GM13977 (cell line): ENCODE data around the gene NKIRAS1.
"Not testable (repeated sequence)": the region's sequence is repeated elsewhere in the genome, so short reads cannot be mapped to it uniquely, and the experiment has no call there.

ENCODE experiments used
- DNase-seq: peaks from one replicate; pipeline ENCODE4 v3.0.0; 2012; ENCODE audit warnings: low spot score
- CTCF ChIP-seq: IDR thresholded peaks from 2 replicates; pipeline ENCODE4 v1.5.1; 2012; ENCODE audit warnings: mild to moderate bottlenecking, control low read depth; ENCODE audit not compliant: insufficient read depth; ENCODE audit errors: extremely low read depth, missing control alignments
- in situ Hi-C: fragments of 300-500 bp; cut with MboI; formaldehyde crosslinking; loops from one replicate; pipeline ENCODE4 v1.12.0; 2022; ENCODE audit warnings: low sequenced_read_pairs, low pct_unique_long_range_greater_than_20kb, mixed read lengths, inconsistent platforms; ENCODE audit not compliant: unreplicated experiment

The NKIRAS1 gene

GRCh38 chr3:23884481-23884880 is 32.3 kb downstream of the NKIRAS1 start:
- TF ChIP-seq CTCF: no peak
- in situ Hi-C loops: loop anchor here (25.0 kb wide), 1 partner anchor 353 kb away; no protein-coding TSS in a partner anchor
- no peak for DNase-seq

- DNase-seq: no peak
- no peak for TF ChIP-seq CTCF
- in situ Hi-C loops: loop anchor here (25.0 kb wide), 1 partner anchor 355 kb away; no protein-coding TSS in a partner anchor
These were observed 34.3 kb downstream of the NKIRAS1 start for GRCh38 chr3:23882487-23882918.

DNA sequence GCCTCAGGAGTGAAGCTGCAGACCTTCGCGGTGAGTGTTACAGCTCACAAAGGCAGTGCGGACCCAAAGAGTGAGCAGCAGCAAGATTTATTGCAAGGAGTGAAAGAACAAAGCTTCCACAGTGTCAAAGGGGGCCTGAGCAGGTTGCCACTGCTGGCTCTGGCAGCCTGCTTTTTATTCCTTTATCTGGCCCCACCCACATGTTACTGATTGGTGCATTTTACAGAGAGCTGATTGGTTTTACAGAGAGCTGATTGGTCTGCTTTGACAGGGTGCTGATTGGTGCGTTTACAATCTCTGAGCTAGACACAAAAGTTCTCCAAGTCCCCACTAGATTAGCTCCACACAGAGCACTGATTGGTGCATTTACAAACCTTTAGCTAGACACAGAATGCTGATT is 34.8 kb downstream of the NKIRAS1 start:
- in situ Hi-C loops: loop anchor here (25.0 kb wide), 1 partner anchor 355 kb away; no protein-coding TSS in a partner anchor

GRCh38 chr3:23880703-23881339 is 36.0 kb downstream of the NKIRAS1 start:
- in situ Hi-C loops: loop anchor here (25.0 kb wide), 1 partner anchor 356 kb away; no protein-coding TSS in a partner anchor
- no peak for DNase-seq
- TF ChIP-seq CTCF: no peak

More for the DNA sequence above, 34.8 kb downstream of the NKIRAS1 start:
- not testable (repeated sequence) for DNase-seq

- DNase-seq: no peak
- in situ Hi-C loops: loop anchor here (25.0 kb wide), 1 partner anchor 358 kb away; no protein-coding TSS in a partner anchor
- TF ChIP-seq CTCF: no peak
These were observed 37.3 kb downstream of the NKIRAS1 start for GRCh38 chr3:23879485-23879884.

DNA sequence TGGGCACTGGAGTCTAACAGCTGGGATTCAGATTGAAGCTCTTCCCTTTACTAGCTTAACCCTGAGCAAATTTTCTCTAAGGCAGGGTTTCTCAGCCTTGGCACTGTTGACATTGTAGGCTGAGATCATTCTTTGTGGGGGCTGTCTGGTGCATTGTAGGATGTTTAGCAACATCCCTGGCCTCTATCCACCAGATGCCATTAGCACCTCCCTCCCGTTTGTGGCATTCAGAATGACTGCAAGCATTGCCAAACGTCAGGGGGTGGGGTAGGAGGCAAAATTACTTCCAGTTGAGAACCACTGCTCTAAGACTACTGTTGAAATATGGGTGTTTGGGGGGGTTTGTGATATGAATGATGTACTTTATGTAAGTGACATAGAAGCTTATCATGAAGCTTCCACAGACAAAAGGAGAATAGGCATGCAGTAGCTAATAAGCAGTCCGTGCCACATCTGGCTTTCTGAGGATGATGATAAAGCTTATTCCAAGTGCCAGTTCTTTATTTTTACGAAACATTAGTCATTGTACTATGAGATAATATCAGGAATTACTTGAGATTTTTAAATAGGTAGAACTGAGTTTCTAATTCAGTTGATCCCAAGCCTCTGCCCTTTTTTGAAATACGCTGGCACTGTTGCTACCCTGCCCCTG is 39.3 kb downstream of the NKIRAS1 start:
- in situ Hi-C loops: loop anchor here (25.0 kb wide), 1 partner anchor 360 kb away; no protein-coding TSS in a partner anchor
- no peak for TF ChIP-seq CTCF
- DNase-seq: no peak

- no peak for DNase-seq
- in situ Hi-C loops: loop anchor here (25.0 kb wide), 1 partner anchor 360 kb away; no protein-coding TSS in a partner anchor
- TF ChIP-seq CTCF: no peak
These were observed 39.9 kb downstream of the NKIRAS1 start for GRCh38 chr3:23876923-23877322.
